Testis (tissue), 3 donors: ENCODE measurements around the gene PTPRG. TPM values are rescaled to one million over a fixed set of nuclear protein-coding genes. Genes with fewer than 3 reads are reported as not detected.
A peak's percentile ranks its signal among the peaks of the same experiment; 100 is the strongest.

Experiments
- DNase-seq: peaks from one replicate; pipeline ENCODE4 v3.0.0-alpha.2; 2019
- H3K27ac ChIP-seq, 2 donors: fragments of 200-600 bp; sonication (generic); one replicate each; pipeline ENCODE4 v1.5.1; 2019
- H3K27me3 ChIP-seq: fragments of 200-600 bp; sonication (generic); one replicate; pipeline ENCODE4 v1.5.1; 2019
- H3K36me3 ChIP-seq: fragments of 200-600 bp; sonication (generic); one replicate; pipeline ENCODE4 v1.5.1; 2017; ENCODE audit warnings: low read depth; ENCODE audit errors: missing control alignments
- H3K4me1 ChIP-seq: fragments of 200-600 bp; sonication (generic); one replicate; pipeline ENCODE4 v1.5.1; 2019
- H3K4me3 ChIP-seq, 2 donors: fragments of 200-600 bp; sonication (generic); one replicate each; pipeline ENCODE4 v1.5.1; 2017 to 2019
- H3K9me3 ChIP-seq: fragments of 200-600 bp; sonication (generic); one replicate; pipeline ENCODE4 v1.5.1; 2017
- POLR2A ChIP-seq: fragments of 450-650 bp; IDR thresholded peaks from one replicate; pipeline ENCODE4 v1.6.1; 2017; ENCODE audit warnings: antibody characterized with exemption, mild to moderate bottlenecking, moderate library complexity
- WGBS, 2 donors: methylation state at CpG; one replicate each; pipeline ENCODE4 v1.1.5; 2018; 5-methylcytosine and 5-hydroxymethylcytosine counted together
- intact Hi-C: fragments of 100-400 bp; cut with DNase I; formaldehyde crosslinking; loops from one replicate; pipeline ENCODE4 v1.15.1; 2023; ENCODE audit warnings: low total_unique reads
- polyA plus RNA-seq: library from polyadenylated mRNA; stranded (reverse); fragments of 350-450 nt; fragmentation: Illumina TruSeq; extraction: RNeasy Lipid Tissue Mini Kit (QIAGEN cat#74804); gene quantifications from one replicate; pipeline ENCODE4 v1.2.3, GENCODE V29; 2014; ENCODE audit warnings: low read depth, low replicate concordance; ENCODE audit not compliant: insufficient read depth
- total RNA-seq, 2 donors: library from RNA; depleted of rRNA; stranded (reverse); fragments of >200 nt; gene quantifications; one replicate each; pipeline ENCODE4 v1.2.3, GENCODE V29; 2016
- TF ChIP-seq, protein P1 (sequence below), 3 experiments: fragments of 450-650 bp in 2 of 3; fragments of 200-600 bp in 1 of 3; sonication (generic) in 1 of 3; IDR thresholded peaks; one replicate each; pipeline ENCODE4 v1.5.1; 2016 to 2019; ENCODE audit warnings: antibody characterized with exemption in 3 of 3, mild to moderate bottlenecking in 2 of 3, moderate library complexity in 1 of 3

PTPRG gene
- total and polyA plus RNA-seq, 3 donors from 2014 or later, result 26.3 to 107 (median 75.4) TPM

DNA sequence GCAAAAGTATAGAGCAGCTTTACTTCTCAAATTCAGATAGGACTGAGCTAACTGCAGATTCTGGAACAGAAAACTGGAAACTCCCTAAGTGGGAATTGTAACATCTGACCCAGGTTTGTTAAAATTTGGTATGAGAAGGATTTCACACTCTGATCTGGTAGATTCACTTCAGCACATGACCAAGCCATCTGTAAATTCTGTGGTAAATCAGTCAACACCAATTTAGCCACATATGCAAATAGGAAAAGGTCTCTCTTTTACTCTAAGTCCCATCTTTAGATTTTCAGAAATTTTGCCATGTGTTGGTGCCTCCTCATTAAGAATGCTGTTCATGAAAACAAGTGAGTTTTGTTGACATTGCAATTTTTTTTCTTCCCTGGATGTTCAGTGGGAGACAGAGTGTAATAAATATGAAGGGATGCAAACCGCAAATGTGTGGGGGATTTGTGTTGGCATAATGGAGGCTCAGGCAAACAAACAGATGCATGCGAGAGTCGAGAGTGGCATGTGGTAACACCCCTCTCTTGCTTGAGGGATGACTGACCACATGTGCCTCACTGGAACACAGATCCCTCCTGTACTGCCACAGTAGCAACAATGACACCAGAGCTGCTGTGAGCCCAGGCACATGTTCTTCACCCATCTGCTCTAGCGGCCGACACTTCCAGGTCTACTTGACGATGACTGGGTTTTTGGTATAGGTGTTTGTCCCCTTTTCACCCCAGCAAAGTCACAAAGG, 665.4 kb downstream of the PTPRG start:
- Histone ChIP-seq H3K27ac (no peak overlapping the region), H3K4me1 (no peaks in the 10 kb centered on the region), H3K4me3 (no peak overlapping the region), H3K9me3 (no peaks in the 10 kb centered on the region), H3K36me3 (no peaks in the 10 kb centered on the region), H3K27me3 (no peaks in the 10 kb centered on the region)
- intact Hi-C loops, result no loop called here
- no peak for TF ChIP-seq POLR2A
- TF ChIP-seq, protein P1, sequence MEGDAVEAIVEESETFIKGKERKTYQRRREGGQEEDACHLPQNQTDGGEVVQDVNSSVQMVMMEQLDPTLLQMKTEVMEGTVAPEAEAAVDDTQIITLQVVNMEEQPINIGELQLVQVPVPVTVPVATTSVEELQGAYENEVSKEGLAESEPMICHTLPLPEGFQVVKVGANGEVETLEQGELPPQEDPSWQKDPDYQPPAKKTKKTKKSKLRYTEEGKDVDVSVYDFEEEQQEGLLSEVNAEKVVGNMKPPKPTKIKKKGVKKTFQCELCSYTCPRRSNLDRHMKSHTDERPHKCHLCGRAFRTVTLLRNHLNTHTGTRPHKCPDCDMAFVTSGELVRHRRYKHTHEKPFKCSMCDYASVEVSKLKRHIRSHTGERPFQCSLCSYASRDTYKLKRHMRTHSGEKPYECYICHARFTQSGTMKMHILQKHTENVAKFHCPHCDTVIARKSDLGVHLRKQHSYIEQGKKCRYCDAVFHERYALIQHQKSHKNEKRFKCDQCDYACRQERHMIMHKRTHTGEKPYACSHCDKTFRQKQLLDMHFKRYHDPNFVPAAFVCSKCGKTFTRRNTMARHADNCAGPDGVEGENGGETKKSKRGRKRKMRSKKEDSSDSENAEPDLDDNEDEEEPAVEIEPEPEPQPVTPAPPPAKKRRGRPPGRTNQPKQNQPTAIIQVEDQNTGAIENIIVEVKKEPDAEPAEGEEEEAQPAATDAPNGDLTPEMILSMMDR (IDR thresholded peaks at IDR 0.05), result no peak
- no peak for DNase-seq
- 97 to 98% methylated on average over 6 of the region's 6 CpGs for WGBS, 2 donors

DNA sequence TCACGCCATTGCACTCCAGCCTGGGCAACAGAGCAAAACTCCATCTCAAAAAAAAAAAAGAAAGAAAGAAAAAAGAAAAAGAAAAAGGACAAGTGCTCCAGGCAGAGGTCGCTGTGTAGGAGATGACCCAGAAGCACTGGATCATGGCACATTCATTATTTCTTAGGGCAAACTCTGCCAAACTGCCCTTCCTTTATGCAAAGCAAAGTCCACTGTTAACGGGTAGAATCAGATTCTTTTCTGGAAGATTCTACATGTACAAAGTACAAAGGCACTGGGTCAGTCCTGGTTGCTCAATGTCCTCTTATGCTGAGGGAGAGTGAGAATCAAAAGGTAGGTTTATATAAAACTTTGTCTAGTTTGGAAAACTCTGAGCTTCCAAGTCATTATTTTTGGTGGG, 667.1 kb downstream of the PTPRG start:
- no peak overlapping the region for H3K4me3 ChIP-seq
- H3K36me3 ChIP-seq, result no peaks in the 10 kb centered on the region
- H3K9me3 ChIP-seq, result no peaks in the 10 kb centered on the region
- 91 to 95% methylated on average over 3 of the region's 3 CpGs for WGBS, 2 donors
- TF ChIP-seq, protein P1 (IDR thresholded peaks at IDR 0.05), result no peak
- TF ChIP-seq POLR2A, result no peak
- H3K27me3 ChIP-seq, result no peaks in the 10 kb centered on the region
- intact Hi-C loops, result no loop called here
- no peak overlapping the region for H3K27ac ChIP-seq
- no peaks in the 10 kb centered on the region for H3K4me1 ChIP-seq
- DNase-seq, result no peak

DNA sequence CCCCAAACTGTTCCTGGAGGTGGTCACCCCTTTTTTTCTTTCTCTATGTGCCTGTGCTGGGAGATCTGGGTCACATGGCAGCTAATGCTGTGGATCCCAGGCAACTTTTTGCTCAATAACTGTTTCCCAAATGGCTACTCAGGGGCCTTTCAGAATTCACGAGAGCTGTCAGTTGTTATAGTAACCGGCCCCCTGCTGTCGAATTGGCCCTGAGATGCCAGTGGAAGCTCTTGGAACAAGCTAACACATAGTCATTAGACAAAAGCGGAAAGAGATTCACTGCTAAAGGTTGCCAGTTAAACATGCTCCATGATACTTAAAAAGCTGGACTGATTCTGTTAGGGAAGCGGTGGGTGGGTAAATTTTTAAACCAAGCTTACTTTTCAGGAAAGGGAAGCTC, 667.8 kb downstream of the PTPRG start:
- no peak for DNase-seq
- Histone ChIP-seq H3K9me3 (no peaks in the 10 kb centered on the region), H3K27ac (no peak overlapping the region), H3K36me3 (no peaks in the 10 kb centered on the region), H3K27me3 (no peaks in the 10 kb centered on the region), H3K4me1 (no peaks in the 10 kb centered on the region), H3K4me3 (no peak overlapping the region)
- 83 to 94% methylated on average over 5 of the region's 5 CpGs for WGBS, 2 donors
- intact Hi-C loops, result no loop called here
- TF ChIP-seq, protein P1 (IDR thresholded peaks at IDR 0.05), result no peak
- TF ChIP-seq POLR2A, result no peak

DNA sequence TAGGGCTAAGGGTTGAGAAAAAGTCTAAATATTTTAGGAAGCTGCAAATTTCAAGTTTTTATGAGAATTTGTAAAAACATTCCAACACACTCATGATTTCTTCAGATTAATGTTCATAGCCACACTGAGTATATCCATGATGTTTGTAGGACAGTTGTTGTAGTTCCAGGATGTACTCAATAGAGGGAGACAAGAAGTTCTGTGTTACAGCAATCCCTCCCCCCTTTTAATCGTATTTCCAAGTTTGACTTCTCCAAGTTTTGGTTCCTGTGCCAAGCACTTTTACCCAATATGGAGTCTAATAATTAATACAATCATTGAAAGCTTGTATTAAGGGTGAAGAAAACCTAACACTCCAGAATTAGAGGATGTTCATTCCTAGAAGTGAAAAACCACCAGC, 668.5 kb downstream of the PTPRG start:
- 49 to 52% methylated on average over 1 of the region's 1 CpG for WGBS, 2 donors
- Histone ChIP-seq H3K36me3 (no peaks in the 10 kb centered on the region), H3K9me3 (no peaks in the 10 kb centered on the region), H3K4me3 (no peak overlapping the region), H3K27me3 (no peaks in the 10 kb centered on the region), H3K4me1 (no peaks in the 10 kb centered on the region), H3K27ac (no peak overlapping the region)
- intact Hi-C loops, result no loop called here
- TF ChIP-seq, protein P1 (IDR thresholded peaks at IDR 0.05), result peak in 1 of 3 experiments; percentile 21
- TF ChIP-seq POLR2A, result no peak
- no peak for DNase-seq

DNA sequence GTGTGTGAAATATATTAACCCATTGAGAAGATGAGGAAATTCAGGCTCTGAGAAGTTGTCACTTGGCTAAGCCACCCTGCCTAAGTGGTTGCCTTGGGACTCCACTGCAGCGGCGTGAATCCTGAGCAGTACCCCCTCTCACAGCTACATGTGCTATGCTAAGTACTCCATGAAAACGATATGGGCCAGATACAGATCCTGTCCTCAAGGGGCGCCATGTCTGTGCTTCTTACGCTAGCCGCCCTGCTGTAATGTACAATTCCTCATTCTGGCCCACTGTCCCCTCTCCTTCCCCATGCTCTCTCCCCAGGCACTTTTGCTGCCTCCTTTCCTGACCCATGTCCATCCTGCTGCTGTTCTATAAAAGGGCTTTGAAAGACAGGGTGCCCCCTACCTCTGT, 671.7 kb downstream of the PTPRG start:
- H3K4me3 ChIP-seq, result no peak overlapping the region
- H3K36me3 ChIP-seq, result no peaks in the 10 kb centered on the region
- H3K27ac ChIP-seq, result no peak overlapping the region
- intact Hi-C loops, result no loop called here
- H3K27me3 ChIP-seq, result no peaks in the 10 kb centered on the region
- 87 to 93% methylated on average over 6 of the region's 6 CpGs for WGBS, 2 donors
- no peak for DNase-seq
- no peak for TF ChIP-seq POLR2A
- TF ChIP-seq, protein P1 (IDR thresholded peaks at IDR 0.05), result no peak
- no peaks in the 10 kb centered on the region for H3K4me1 ChIP-seq
- no peaks in the 10 kb centered on the region for H3K9me3 ChIP-seq
